HCT116 (cell line): ENCODE results near the gene UBQLN1. TPM values are rescaled to one million over a fixed set of nuclear protein-coding genes. Genes with fewer than 3 reads are reported as not detected.

Experiments
- ATAC-seq: fragments of 200-7000 bp; cut with Tn5 transposase; 2 replicates; pipeline ENCODE4 v1.9.1; 2020; ENCODE audit warnings: mild to moderate bottlenecking, moderate library complexity
- BruUV-seq: library from RNA; stranded (reverse); fragments of 400-500 nt; replicated peaks from 2 replicates; lab custom pipeline; 2021; lab: Mats Ljungman, UMichigan
- CTCF ChIA-PET: fragments of 300-600 bp; sonication (Branson Sonifier 250); formaldehyde crosslinking; loops from one replicate; lab custom pipeline; 2021; ENCODE audit warnings: antibody characterized with exemption; lab: Charles Lee
- POLR2A ChIA-PET: fragments of 300-600, 350-600 bp; sonication (Branson Sonifier 250); formaldehyde crosslinking; loops from one replicate; lab custom pipeline; 2021; ENCODE audit warnings: antibody characterized with exemption; lab: Charles Lee
- RAD21 ChIA-PET, 2 experiments: fragments of 300-600 bp; sonication (Branson Sonifier 250); formaldehyde crosslinking; loops; one replicate each; lab custom pipeline; 2023; ENCODE audit warnings: low total read pairs in 2 of 2; ENCODE audit not compliant: uncharacterized antibody in 2 of 2, unreplicated experiment in 2 of 2, low non-redundant PET in 1 of 2; lab: Charles Lee
- DNase-seq: peaks from one replicate; pipeline ENCODE4 v3.0.0-alpha.2; 2010; ENCODE audit warnings: low read depth, low spot score
- H2AFZ ChIP-seq: fragments of 200-600 bp; shearing (Covaris generic), sonication (generic); 2 replicates; pipeline ENCODE4 v1.6.1; 2017; ENCODE audit warnings: low read depth, mixed run types, mixed read lengths, antibody characterized with exemption, low read length; ENCODE audit not compliant: poor library complexity, severe bottlenecking
- H3K27ac ChIP-seq: 2 replicates; pipeline ENCODE4 v1.5.1; 2012; ENCODE audit warnings: low read depth, low read length
- H3K27me3 ChIP-seq: fragments of 200-600 bp; sonication (generic); 2 replicates; pipeline ENCODE4 v1.6.1; 2016; ENCODE audit warnings: mixed run types, low read length, mixed read lengths; ENCODE audit not compliant: insufficient read depth
- H3K36me3 ChIP-seq, 2 experiments: fragments of 200-500 bp in 1 of 2; fragments of 200-600 bp in 1 of 2; sonication (Bioruptor generic) in 1 of 2; sonication (generic) in 1 of 2; 2 replicates each; pipeline versions ENCODE4 v1.5.1 to v1.6.1; 2014 to 2016; ENCODE audit warnings: low read length in 2 of 2, inconsistent platforms in 1 of 2, mixed read lengths in 1 of 2, mixed run types in 1 of 2; ENCODE audit not compliant: insufficient read depth in 2 of 2, control insufficient read depth in 1 of 2
- H3K4me1 ChIP-seq, 2 experiments: fragments of 200-600 bp in 1 of 2; sonication (generic) in 1 of 2; 2 replicates each; pipeline versions ENCODE4 v1.5.1 to v1.6.1; 2012 to 2017; ENCODE audit warnings: low read length in 2 of 2, inconsistent platforms in 1 of 2, mild to moderate bottlenecking in 1 of 2, mixed read lengths in 1 of 2, mixed run types in 1 of 2, moderate library complexity in 1 of 2; ENCODE audit not compliant: insufficient read depth in 2 of 2, control insufficient read depth in 1 of 2
- H3K4me2 ChIP-seq: fragments of 200-600 bp; sonication (generic); 2 replicates; pipeline ENCODE4 v1.6.1; 2017; ENCODE audit warnings: mixed run types, low read length, mixed read lengths
- H3K4me3 ChIP-seq, 2 experiments: fragments of 200-600 bp in 1 of 2; sonication (generic) in 1 of 2; replicated peaks in 1 of 2; 2 replicates each; pipeline ENCODE4 v1.5.1; 2011 to 2016; ENCODE audit warnings: low read length in 2 of 2, control low read depth in 1 of 2, low read depth in 1 of 2, mild to moderate bottlenecking in 1 of 2, mixed read lengths in 1 of 2, mixed run types in 1 of 2
- H3K79me2 ChIP-seq: fragments of 200-600 bp; sonication (generic); 2 replicates; pipeline ENCODE4 v1.6.1; 2017; ENCODE audit warnings: mild to moderate bottlenecking, mixed run types, low read length, moderate library complexity, mixed read lengths; ENCODE audit not compliant: insufficient read depth
- H3K9ac ChIP-seq: fragments of 200-600 bp; sonication (generic); 2 replicates; pipeline ENCODE4 v1.6.1; 2016; ENCODE audit warnings: low read length, mixed read lengths
- H3K9me2 ChIP-seq: fragments of 200-600 bp; sonication (generic), shearing (Covaris generic); 2 replicates; pipeline ENCODE4 v1.6.1; 2017; ENCODE audit warnings: mixed run types, mild to moderate bottlenecking, moderate library complexity; ENCODE audit not compliant: insufficient read depth
- H3K9me3 ChIP-seq, 2 experiments: fragments of 200-500 bp in 1 of 2; fragments of 200-600 bp in 1 of 2; sonication (Bioruptor generic) in 1 of 2; sonication (generic) in 1 of 2; 2 replicates each; pipeline ENCODE4 v1.6.1; 2014 to 2017; ENCODE audit warnings: low read length in 2 of 2, mixed read lengths in 2 of 2, inconsistent platforms in 1 of 2, low read depth in 1 of 2, mild to moderate bottlenecking in 1 of 2, mixed run types in 1 of 2, moderate library complexity in 1 of 2; ENCODE audit not compliant: control insufficient read depth in 1 of 2, insufficient read depth in 1 of 2
- H4K20me1 ChIP-seq: fragments of 200-600 bp; sonication (generic), shearing (Covaris generic); 2 replicates; pipeline ENCODE4 v1.6.1; 2017; ENCODE audit warnings: mixed run types, mild to moderate bottlenecking, moderate library complexity; ENCODE audit not compliant: insufficient read depth
- CBX3 ChIP-seq: IDR thresholded peaks from 2 replicates; pipeline ENCODE4 v1.6.1; 2012; ENCODE audit warnings: low read depth
- CEBPB ChIP-seq: IDR thresholded peaks from 2 replicates; pipeline ENCODE4 v1.6.1; 2012; ENCODE audit warnings: low read depth
- ELF1 ChIP-seq: IDR thresholded peaks from 2 replicates; pipeline ENCODE4 v1.6.1; 2012; ENCODE audit warnings: low read depth, borderline replicate concordance
- EZH2phosphoT487 ChIP-seq: fragments of 200-600 bp; IDR thresholded peaks from 2 replicates; pipeline ENCODE4 v1.6.1; 2018; ENCODE audit warnings: antibody characterized with exemption, borderline replicate concordance
- POLR2A ChIP-seq: IDR thresholded peaks from 2 replicates; pipeline ENCODE4 v1.7.0; 2011; ENCODE audit warnings: borderline replicate concordance; ENCODE audit not compliant: insufficient read depth, insufficient read length; ENCODE audit errors: extremely low read depth
- POLR2AphosphoS5 ChIP-seq: IDR thresholded peaks from 2 replicates; pipeline ENCODE4 v1.6.1; 2011; ENCODE audit warnings: mild to moderate bottlenecking, low read depth, low read length, moderate library complexity
- RAD21 ChIP-seq: IDR thresholded peaks from 2 replicates; pipeline ENCODE4 v1.6.1; 2012; ENCODE audit warnings: low read depth, mild to moderate bottlenecking
- SRF ChIP-seq: IDR thresholded peaks from 2 replicates; pipeline ENCODE4 v1.6.1; 2012; ENCODE audit warnings: low read depth
- TCF7L2 ChIP-seq: IDR thresholded peaks from 2 replicates; pipeline ENCODE4 v1.7.0; 2011; ENCODE audit warnings: borderline replicate concordance, inconsistent platforms; ENCODE audit not compliant: insufficient read depth, insufficient read length; ENCODE audit errors: extremely low read depth
- YY1 ChIP-seq: IDR thresholded peaks from 2 replicates; pipeline ENCODE4 v1.6.1; 2011; ENCODE audit warnings: low read length, low read depth, moderate library complexity, mild to moderate bottlenecking; ENCODE audit not compliant: insufficient replicate concordance; ENCODE audit errors: extremely low read depth
- ZFX ChIP-seq: fragments of 450-650 bp; IDR thresholded peaks from 2 replicates; pipeline ENCODE4 v1.6.1; 2017
- intact Hi-C: fragments of 100-400 bp; cut with micrococcal nuclease; formaldehyde crosslinking; loops from 2 replicates; pipeline ENCODE4 v1.10.0; 2022
- total RNA-seq: library from RNA; stranded (reverse); gene quantifications from one replicate; pipeline ENCODE4 v1.2.1, GENCODE V29; 2021; ENCODE audit not compliant: unreplicated experiment
- TF ChIP-seq, protein P1 (sequence below), 3 experiments: fragments of 200-600 bp in 1 of 3; sonication (generic) in 1 of 3; IDR thresholded peaks in 2 of 3; conservative IDR thresholded peaks in 1 of 3; 2 replicates each; pipeline ENCODE4 v1.5.1; 2012 to 2017; ENCODE audit warnings: low read depth in 2 of 3, low read length in 2 of 3, antibody characterized with exemption in 1 of 3, borderline replicate concordance in 1 of 3, control low read depth in 1 of 3, mild to moderate bottlenecking in 1 of 3, mixed read lengths in 1 of 3, mixed run types in 1 of 3, moderate library complexity in 1 of 3; ENCODE audit not compliant: insufficient read depth in 1 of 3
- TF ChIP-seq, protein P2 (sequence below): IDR thresholded peaks from 2 replicates; pipeline ENCODE4 v1.6.1; 2012
- TF ChIP-seq, protein P3 (sequence below): IDR thresholded peaks from 2 replicates; pipeline ENCODE4 v1.6.1; 2012; ENCODE audit warnings: low read depth

The UBQLN1 gene
- total RNA-seq, 1 experiment from 2014 or later = 128 TPM

DNA sequence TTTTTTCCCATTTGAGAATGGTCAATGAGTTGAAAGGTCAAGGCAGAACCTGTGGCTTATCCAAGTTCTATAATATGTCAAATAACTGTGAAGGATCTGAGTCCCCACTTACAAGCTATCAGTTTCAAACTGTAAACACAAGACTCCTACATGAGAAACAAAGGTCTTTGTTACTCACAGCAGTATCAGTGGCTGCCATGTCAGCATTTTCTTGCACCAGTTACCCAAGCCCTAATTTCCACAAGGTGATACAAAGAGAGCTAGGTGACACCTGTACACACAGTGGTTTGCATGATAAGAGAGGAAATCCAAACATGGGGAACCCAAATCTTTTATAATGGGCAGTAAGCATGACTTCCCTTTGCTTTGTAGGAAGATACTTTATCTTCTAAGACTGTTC, 8.0 kb upstream of the UBQLN1 start:
- Histone ChIP-seq H3K4me3 (no peak overlapping the region), H2AFZ (no peak overlapping the region), H3K4me2 (no peak overlapping the region), H3K79me2 (no peaks in the 10 kb centered on the region), H3K9ac (no peak overlapping the region), H3K9me3 (no peaks in the 10 kb centered on the region; a peak in 1 of 4 replicates), H3K4me1 (no peaks in the 10 kb centered on the region), H3K36me3 (no peaks in the 10 kb centered on the region), H3K9me2 (no peaks in the 10 kb centered on the region), H4K20me1 (no peaks in the 10 kb centered on the region), H3K27me3 (no peaks in the 10 kb centered on the region), H3K27ac (no peak overlapping the region)
- intact Hi-C loops = no loop called here
- ChIA-PET CTCF (no interaction called here), POLR2A (no interaction called here), RAD21 (no interaction called here)
- no peak for ATAC-seq
- DNase-seq = no peak
- no TSS peak for BruUV-seq
- TF ChIP-seq, protein P1, sequence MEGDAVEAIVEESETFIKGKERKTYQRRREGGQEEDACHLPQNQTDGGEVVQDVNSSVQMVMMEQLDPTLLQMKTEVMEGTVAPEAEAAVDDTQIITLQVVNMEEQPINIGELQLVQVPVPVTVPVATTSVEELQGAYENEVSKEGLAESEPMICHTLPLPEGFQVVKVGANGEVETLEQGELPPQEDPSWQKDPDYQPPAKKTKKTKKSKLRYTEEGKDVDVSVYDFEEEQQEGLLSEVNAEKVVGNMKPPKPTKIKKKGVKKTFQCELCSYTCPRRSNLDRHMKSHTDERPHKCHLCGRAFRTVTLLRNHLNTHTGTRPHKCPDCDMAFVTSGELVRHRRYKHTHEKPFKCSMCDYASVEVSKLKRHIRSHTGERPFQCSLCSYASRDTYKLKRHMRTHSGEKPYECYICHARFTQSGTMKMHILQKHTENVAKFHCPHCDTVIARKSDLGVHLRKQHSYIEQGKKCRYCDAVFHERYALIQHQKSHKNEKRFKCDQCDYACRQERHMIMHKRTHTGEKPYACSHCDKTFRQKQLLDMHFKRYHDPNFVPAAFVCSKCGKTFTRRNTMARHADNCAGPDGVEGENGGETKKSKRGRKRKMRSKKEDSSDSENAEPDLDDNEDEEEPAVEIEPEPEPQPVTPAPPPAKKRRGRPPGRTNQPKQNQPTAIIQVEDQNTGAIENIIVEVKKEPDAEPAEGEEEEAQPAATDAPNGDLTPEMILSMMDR (IDR thresholded peaks at IDR 0.05 in 2 of 3, conservative IDR thresholded peaks at IDR 0.05 in 1 of 3; ENCODE audit: borderline replicate concordance in 1 of 3, insufficient read depth in 1 of 3, low read depth in 2 of 3, low read length in 2 of 3) = no peak
- TF ChIP-seq POLR2AphosphoS5 (no peak), YY1 (no peak), RAD21 (no peak), EZH2phosphoT487 (no peak), POLR2A (no peak), CBX3 (no peak), CEBPB (no peak), SRF (no peak), TCF7L2 (no peak), ELF1 (no peak), ZFX (no peak)
- TF ChIP-seq, protein P2, sequence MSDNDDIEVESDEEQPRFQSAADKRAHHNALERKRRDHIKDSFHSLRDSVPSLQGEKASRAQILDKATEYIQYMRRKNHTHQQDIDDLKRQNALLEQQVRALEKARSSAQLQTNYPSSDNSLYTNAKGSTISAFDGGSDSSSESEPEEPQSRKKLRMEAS = no peak
- TF ChIP-seq, protein P3, sequence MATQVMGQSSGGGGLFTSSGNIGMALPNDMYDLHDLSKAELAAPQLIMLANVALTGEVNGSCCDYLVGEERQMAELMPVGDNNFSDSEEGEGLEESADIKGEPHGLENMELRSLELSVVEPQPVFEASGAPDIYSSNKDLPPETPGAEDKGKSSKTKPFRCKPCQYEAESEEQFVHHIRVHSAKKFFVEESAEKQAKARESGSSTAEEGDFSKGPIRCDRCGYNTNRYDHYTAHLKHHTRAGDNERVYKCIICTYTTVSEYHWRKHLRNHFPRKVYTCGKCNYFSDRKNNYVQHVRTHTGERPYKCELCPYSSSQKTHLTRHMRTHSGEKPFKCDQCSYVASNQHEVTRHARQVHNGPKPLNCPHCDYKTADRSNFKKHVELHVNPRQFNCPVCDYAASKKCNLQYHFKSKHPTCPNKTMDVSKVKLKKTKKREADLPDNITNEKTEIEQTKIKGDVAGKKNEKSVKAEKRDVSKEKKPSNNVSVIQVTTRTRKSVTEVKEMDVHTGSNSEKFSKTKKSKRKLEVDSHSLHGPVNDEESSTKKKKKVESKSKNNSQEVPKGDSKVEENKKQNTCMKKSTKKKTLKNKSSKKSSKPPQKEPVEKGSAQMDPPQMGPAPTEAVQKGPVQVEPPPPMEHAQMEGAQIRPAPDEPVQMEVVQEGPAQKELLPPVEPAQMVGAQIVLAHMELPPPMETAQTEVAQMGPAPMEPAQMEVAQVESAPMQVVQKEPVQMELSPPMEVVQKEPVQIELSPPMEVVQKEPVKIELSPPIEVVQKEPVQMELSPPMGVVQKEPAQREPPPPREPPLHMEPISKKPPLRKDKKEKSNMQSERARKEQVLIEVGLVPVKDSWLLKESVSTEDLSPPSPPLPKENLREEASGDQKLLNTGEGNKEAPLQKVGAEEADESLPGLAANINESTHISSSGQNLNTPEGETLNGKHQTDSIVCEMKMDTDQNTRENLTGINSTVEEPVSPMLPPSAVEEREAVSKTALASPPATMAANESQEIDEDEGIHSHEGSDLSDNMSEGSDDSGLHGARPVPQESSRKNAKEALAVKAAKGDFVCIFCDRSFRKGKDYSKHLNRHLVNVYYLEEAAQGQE = no peak
